Measurements from ENCODE around the gene WASHC4.

DNA sequence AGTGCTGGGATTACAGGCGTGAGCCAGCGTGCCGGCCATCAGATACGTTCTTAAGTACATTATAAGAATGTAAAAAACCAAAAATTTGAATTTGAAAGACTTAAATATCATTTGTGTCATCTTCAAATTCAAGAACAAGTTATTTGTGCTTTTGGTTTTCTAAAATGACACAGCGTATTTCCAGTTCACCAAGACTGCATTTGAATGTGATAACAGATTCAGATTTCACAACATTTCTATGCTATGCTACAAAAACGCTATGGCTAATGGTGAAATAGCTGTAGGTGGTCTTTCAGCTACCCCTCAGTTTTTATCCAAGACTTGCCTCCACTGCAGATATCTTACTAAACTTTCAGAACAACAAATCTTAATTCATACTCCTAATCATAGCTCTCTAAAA lies 81.8 kb downstream of the WASHC4 start:
- TF ChIP-seq EZH2 (IDR thresholded peaks at IDR 0.05; ENCODE audit: low read length, unreplicated experiment) (no peak), EZH2phosphoT487 (IDR thresholded peaks at IDR 0.05; ENCODE audit: borderline replicate concordance, low read length) (no peak)
- TF ChIP-seq, protein P1, sequence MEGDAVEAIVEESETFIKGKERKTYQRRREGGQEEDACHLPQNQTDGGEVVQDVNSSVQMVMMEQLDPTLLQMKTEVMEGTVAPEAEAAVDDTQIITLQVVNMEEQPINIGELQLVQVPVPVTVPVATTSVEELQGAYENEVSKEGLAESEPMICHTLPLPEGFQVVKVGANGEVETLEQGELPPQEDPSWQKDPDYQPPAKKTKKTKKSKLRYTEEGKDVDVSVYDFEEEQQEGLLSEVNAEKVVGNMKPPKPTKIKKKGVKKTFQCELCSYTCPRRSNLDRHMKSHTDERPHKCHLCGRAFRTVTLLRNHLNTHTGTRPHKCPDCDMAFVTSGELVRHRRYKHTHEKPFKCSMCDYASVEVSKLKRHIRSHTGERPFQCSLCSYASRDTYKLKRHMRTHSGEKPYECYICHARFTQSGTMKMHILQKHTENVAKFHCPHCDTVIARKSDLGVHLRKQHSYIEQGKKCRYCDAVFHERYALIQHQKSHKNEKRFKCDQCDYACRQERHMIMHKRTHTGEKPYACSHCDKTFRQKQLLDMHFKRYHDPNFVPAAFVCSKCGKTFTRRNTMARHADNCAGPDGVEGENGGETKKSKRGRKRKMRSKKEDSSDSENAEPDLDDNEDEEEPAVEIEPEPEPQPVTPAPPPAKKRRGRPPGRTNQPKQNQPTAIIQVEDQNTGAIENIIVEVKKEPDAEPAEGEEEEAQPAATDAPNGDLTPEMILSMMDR (conservative IDR thresholded peaks at IDR 0.05; ENCODE audit: low read depth, low read length): no peak
